NOMO-1 (cell line): ENCODE data around the gene LRMDA.

ENCODE experiments used
- DNase-seq, 2 experiments: peaks; one replicate each; lab custom pipeline; 2025; ENCODE audit not compliant: unreplicated experiment in 2 of 2; lab: John Stamatoyannopoulos, UW

Gene LRMDA

DNA sequence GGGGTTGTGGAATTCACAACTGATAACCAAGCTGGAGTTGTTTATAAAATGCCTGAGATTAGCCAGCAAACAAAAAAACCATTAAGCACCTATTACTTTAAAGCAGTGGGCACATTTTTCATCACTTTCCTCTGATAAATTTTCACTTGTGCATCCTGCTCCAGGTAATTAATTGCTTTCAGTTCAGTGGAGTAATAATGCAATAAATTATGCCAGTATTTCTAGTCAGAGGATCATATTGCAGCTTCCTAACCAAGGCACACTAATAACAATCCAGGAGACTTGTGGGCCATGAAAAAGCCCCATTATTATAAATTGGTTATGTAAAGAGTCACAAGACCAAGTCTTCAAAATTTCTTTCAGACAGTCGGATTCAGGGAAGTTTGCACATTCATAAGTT is 193.2 kb downstream of the LRMDA start:
- no peak for DNase-seq

DNA sequence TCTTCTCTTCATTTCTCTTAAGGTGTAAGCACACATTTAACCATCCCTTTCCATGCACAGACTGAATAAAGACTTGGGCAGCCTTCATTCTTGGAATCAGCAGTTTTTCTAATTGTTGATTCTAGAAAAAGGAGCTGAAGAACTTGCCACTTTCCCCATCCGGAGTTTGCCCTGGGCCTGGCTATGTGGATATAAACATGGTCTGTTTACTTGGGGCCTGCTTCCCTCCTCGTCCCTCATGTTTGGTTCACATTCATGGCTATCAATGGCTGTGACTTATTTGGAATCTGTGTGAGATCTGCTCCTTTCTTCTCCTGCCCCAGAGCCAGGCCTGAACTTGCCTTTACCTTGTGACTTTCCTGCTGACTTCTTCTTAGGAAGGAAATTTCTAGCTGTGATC is 199.3 kb downstream of the LRMDA start:
- no peak for DNase-seq

DNA sequence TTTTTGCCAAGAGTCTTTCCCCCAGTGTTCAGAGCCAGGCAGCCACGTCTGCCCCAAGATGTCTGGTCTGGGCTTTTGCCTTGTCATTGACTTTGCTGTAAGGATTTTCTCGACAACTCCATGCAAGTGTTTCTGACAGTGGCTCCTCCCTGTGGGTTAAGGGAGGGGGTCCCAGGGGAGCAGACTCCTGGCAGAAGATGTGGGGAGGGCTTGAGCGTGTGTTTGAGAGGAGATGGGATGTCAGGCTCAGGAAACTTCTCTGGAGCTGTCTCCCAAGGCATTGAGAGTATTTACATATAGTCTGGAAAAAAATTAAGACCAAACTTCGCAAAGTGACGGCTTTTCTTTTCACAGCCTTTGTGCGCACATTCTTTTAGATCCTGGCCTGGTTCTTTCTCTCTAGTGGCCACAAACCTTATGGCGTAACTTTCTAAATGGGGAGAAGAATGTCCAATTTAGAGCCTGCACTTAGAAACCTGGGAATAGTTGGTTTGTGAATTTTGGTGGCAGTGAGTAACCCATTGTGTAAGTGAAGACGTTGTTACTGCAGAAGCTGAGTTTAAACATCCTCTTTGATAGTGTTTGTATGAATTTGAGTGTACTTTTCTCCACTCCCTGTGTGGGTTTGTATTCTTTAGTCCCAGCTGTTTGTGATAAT is 201.5 kb downstream of the LRMDA start:
- no peak for DNase-seq

DNA sequence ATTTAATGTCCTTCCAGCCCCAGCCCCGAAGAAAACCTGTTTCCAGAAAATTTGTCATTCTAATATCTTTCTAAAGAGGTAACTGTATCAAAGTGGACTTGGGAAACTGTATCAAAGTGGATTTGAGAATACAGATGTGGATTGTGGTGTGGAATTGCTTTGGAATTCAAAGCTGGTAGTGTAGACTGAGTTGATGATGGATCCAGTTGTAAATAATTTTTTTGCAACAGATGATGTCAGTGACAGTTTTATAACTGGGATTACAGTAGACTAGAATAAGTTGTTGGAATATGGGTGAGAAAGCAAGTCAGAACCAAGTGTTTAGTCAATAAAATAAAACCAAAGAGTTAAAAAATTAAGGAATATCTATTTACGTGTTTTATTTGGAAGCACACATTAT is 202.1 kb downstream of the LRMDA start:
- DNase-seq = no peak

DNA sequence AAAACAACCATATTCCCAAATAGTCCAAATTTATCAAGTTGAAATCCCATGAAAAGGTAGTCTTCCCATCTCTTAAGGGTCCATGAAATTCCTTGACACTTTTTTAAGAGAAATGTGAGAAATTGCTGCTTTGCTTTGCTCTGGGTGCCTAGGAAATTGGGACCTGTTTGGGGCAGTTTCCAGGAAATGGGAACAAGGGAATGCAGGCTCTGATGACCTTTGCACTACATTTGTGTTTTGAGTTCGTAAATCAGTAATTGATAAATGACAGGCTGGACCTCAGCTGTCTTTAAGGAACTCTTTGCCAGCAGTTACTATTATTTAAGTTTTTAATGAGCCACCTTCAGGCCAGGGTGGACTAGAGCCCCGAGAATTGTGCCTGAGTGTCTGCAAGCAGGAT is 203.5 kb downstream of the LRMDA start:
- no peak for DNase-seq

DNA sequence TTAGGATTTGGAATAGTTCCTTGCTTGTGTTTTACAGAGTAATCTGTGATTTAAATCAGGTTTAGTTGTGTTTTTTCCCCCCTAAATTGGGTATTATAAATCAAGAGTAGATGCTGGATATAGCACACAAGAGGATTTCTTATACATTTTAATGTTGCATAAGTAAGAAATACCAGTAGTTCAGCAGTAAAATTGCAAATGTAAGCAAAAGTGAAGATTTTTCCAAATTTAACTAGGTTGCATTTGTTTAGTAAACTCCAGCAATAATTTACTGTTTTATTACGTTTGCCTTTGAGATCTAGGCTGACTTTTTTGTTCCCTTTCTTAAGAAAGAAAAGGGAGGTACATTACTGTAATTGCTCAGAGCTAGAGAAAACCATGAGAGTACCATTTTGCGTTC is 207.3 kb downstream of the LRMDA start:
- no peak for DNase-seq

DNA sequence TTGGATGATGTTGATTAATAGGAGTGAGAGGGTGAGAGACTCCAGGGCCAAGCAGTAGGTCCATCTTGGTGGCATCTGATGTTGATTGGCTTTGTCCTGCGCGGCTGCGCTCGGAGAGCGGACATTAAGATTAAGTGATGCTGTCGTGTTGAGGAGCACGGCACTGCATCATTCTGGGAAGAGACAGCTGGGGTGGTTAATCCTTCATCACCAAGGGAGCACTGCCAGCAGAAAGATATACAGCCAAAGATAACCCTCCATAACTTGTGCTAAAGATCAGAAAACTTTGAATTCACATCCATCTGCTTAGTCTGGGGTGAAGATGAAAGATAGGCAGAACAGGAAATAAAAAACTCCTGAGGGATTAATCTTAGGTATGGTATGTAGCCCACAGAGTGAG is 208.3 kb downstream of the LRMDA start:
- no peak for DNase-seq

DNA sequence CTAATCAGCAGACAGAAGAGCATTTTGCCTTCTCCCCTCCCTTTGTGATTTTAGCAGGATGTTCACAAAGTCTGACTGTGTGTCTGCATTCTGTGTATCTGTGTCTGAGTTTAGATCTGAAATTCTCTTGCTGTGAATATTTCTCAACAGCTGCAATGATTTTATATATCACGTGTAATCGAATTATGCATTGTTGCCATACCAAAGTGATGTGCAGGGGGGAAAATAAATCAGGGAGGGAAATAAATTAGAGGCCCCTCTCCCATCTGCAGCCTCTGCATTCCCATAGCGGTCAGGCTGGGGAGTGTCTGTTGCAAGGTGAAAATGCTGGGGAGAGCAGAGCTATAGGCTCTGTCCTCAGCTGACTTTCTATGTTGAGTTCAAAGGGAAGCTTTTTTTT is 209.0 kb downstream of the LRMDA start:
- no peak for DNase-seq

DNA sequence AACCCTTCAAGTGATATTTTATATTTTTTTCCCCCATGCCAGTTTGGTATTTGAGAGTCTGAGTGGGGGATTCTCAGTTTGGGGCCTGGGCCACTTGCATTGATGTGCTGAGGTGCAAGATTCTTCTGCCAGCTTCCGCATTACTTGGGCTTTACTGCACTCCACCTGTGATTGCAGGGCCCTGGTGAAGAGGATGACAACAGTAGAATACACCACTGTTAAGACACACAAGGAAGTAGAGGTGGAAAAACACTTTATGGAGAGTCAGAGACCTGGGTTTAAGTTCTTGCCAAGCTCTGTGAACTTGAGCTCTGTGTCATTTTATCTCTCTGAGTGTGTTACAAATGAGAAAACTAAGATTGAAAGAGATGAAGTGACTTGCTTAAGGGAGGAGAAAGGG is 209.4 kb downstream of the LRMDA start:
- no peak for DNase-seq

DNA sequence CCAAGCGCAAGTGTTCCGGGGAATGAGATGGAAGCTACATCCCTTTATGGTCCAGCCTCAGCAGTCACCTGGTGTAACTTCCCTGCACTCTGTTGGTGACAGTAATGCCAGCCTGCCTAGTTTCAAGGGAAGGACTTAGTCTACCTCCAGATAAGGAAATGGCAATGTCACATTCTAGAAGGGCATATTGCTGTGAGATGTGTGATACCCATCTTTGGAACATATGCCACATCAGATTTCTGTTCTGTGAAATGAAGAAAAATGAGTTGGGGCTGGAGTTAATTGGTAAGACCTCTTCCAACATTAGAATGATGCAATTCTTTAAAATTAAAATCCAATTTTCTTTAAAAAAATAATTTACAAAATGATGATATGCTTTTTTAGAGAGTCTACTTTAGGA is 212.0 kb downstream of the LRMDA start:
- no peak for DNase-seq

DNA sequence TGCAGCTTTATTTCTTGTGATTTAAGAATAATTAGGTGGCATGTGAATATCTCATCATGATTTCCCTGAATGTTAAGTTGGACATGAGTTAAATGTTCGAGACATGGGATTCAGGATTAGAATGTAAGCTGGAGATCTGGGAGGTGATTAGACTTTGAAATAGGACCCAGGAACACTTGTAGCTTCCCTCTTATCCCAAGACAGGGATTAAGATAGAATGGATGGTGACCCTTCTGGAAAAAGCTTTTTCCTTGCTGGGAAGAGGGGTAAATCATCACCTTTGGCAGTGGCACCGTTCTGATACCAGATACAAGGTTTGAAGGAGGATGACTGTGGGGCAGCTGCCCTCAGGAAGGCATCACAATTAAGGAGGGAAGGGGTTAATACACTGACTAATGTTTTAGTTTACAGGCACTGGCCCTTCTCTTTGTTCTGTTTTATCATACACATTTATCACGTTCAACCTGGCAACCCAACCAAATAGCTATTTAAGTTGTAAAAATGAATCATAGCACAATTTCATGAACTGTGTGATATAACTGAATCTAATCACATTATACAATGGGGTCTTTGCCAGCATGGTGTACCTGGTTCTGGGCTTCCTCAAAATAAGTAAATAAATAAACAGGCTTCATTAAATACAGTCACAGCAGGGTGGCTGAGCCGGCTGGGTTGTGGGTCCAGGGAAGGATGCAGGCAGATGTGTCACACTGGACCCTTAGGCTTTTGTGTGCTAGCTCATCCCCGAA is 212.7 kb downstream of the LRMDA start:
- DNase-seq = no peak

DNA sequence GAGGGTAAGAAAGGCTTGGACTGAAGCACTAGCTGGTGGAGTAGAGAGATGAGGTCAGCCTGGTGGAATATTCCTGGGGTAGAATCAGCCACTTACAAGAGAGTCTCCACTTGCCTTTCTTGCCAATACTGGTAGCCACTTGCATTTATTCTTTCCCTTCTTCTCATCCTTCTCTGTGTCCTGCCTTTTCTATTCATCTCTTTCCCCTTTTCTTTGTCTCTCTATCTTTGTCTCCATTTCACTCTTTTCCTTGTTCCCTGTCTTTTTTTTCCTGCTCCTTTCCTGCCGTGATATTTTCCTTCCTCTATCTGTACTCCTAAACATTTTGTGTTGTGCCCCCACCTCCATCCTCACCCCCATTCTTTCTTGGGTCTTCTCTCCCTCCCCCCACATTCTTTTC is 214.3 kb downstream of the LRMDA start:
- no peak for DNase-seq

DNA sequence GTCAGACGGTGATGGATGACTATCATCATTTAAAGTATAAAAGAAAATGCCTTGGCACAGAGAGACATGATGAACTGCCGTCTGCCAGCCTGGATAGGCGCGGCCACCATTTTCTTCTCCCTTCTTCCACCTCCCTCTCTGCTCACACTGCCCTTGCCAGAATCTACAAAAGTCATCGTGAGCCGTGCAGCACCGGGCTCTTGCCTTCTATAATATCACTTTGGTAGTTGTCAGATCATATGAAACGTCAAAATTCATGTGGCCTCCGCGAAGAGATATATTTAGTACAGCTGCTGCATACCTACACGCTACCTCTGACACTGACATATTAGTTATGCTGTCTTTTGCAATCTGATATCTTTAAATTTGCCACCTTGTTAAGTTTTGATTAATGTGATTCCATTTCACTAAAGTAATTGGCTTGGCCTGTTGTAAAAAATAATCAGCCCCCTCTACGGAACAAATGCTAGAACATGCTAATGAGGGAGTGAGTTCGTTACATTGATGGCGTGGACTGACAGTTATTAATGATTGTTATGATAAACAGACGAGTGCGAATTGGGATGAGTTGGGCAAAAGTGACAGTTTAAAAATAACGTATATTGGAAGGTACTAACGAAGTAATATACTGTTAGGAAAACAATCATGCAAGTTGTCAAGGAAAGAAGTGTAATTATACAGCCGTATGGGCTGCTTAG is 214.9 kb downstream of the LRMDA start:
- no peak for DNase-seq

DNA sequence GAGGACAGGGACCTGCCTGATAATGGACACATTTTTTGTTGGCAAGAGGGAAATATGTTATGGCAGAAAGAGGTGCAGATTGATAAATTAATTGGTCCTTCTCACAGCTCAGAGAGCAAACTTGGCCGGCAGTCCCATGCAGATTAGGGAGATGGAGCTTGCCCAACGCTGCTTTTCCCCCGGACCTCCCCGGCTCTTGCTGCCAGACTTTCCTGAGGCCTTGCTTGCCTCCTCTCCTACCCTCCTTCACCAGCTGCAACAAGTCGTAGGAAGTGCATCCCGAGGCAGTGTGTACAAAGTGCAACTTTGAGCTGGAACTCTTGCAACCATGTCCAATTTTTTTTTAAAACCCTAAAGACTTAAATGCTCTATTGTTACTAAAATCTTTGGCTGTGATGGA is 215.5 kb downstream of the LRMDA start:
- no peak for DNase-seq

DNA sequence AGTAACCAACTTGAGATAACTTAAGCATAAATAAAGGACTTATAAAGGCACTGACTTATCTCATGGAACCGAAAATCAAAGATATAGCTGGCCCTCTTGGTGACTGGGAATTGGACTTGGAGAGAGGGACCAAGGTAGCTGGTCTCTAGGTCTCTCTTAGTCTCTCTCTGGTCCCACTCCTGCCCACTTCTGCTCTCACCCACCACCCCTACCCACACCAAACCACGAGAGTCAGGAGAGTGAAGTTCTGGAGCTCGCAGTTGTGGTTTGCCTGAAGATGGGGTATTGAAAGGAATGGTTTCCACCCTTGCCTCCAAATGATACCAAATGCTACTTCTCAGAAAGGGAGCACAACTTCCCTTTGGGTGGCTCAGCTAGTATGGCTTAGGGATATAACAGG is 216.3 kb downstream of the LRMDA start:
- DNase-seq = no peak

DNA sequence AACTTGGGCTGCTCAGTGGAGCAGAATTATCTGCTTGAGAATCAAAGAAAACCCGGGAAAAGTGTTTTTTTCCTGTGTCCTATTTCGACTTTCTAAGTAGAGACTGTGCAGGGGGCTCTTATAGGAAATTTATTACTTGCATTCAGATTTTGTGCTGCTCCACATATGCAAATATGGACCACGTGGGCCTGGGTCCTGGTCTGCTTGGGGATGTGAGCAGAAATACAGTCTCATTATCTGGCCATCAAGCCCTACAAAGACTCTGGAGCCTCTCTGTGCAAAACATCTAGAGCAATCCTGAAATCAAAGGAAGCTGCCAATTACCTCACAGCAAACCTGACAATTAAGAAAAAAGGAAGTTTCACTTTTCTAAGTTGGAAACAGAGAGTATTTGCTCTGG is 216.9 kb downstream of the LRMDA start:
- DNase-seq = peak; percentile 55 to 76

DNA sequence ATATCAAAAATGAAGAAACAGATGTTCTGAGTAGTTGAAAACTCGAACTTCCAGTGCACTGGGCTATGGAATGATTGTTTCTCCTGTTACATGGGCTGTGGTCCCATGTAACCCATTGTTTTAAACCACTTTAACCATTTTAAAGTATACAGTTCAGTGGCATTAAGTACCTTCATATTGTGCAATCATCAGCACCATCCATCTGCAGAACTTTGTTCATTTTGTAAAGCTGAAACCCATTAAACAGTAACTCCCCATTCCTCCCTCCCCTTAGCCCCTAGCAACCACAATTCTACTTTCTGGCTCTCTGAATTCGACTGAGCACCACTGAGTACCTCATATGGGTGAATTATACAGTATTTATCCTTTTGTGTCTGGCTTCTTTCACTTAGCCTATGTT is 217.4 kb downstream of the LRMDA start:
- peak in 1 of 2 experiments; percentile 4 for DNase-seq

DNA sequence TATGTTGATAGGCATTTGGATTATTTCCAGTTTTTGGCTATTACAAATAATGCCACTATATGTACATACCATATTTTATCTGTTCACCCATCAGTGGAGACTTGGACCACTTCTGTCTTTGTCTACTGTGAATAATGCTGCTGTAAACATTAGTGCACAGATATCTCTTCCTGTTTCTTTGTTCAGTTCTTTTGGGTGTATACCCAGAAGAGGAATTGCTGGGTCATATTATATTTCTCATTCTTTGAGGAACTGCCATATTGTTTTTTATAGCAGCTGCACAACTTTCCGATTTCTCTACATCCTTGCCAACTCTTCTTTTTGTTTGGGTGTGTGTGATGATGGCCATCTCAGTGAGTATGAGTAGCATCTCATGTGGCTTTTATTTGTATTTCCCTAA is 218.0 kb downstream of the LRMDA start:
- peak in 1 of 2 experiments; percentile 44 for DNase-seq

DNA sequence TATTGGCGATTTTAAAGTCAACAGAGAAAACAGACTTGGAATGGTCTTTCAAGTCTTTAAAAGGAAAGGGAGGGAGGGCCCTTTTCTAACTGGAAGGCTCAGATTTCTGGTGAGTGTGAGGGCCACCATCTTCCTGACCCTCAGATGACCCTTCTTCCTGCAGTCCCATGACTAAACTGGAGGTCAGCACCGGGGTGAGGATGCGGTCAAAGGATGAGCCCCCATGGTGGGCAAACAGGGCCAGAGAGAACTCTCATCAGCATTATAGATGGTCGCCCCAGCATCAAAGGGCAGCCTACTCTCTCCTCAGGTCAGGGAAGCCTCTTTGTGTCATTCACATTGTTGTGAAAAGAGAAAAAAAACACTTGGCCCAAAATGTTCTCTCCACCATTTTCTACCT is 219.2 kb downstream of the LRMDA start:
- DNase-seq = no peak

DNA sequence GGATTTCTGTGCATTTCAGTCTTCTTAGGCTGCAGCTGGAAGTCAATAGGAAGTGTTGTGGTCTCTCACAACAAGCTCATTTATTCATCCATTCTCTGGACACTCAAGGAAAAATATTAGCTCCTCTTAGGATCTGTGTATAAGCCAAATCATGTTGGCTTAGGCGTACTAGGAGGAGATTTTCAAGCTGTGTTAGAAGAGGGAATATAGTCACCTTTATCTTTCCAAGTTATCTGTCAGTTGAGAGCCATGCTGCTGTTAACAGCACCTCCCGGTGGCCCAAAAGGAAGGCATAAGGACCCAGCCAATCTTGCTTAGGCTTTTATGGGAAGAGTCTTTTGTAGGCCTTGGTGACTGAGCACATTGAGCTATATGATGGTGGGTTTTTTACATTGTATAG is 220.0 kb downstream of the LRMDA start:
- no peak for DNase-seq

DNA sequence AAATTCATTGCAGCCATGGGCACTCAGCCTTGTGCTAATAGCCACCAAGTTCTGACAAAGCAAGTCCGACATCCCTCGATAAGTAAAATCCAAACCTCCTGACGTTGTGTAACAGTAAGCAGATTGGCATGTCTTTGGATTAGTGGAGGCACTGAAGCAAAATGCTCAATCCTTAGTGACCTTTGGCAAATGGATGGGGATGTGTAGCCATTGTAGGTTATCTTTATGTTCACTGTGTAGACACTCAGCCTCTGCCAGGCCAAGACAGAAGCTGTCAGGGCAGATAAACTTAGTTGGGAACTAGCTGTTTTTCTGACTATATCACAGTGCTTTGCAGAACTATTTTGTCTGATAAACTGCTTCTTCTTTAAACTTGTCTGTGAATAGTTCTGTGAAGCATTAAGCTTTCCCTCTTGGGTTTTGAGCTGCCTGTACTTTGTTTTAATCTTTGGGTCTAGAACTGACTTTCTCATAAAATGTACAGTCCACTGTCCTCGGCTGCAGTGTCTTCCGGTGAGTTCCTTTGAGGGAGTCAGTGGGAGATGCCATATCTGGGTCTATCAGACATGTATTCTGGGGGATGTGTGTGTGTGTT is 220.8 kb downstream of the LRMDA start:
- no peak for DNase-seq

DNA sequence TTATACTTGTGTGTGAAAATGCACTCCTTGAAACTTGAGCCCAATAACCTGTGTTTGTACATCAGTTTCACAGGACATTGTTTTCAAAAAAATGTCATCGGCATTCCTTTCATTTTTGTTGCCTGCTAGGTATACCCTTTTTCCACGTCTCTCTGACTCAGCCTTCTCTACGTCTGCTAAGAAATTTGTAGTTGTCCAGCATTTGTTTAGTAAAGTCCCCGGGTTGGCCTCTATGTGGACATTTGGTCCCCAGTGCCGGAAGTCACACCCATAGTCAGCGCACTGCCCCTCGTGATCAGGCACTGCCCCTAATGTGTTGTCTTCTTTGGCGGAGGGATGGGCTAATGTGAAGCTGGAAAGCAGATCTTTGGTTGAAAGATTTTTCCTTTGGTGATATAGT is 222.3 kb downstream of the LRMDA start:
- no peak for DNase-seq
